Heart left ventricle (tissue), 16 donors: ENCODE data around the gene HOXC11. TPM values are rescaled to one million over a fixed set of nuclear protein-coding genes. Genes with fewer than 3 reads are reported as not detected.

ENCODE experiments used
- ATAC-seq, 4 donors: fragments of 200-7000 bp; cut with Tn5 transposase; one replicate each; pipeline ENCODE4 v1.9.1; 2020 to 2022; ENCODE audit warnings: moderate library complexity in 4 of 4, mild to moderate bottlenecking in 3 of 4, moderate number of reproducible peaks in 1 of 4
- DNase-seq, 5 donors: peaks; one replicate each; pipeline ENCODE4 v3.0.0-alpha.2; 2020
- H3K27ac ChIP-seq, 12 donors: fragments of 200-600 bp; sonication (generic) in 4 of 12; one replicate each; pipeline versions ENCODE4 v1.5.0 to v1.8.0; 2016 to 2022; ENCODE audit warnings: mild to moderate bottlenecking in 2 of 12
- H3K27me3 ChIP-seq, 9 donors: fragments of 200-600 bp; sonication (generic) in 2 of 9; one replicate each; pipeline versions ENCODE4 v1.5.1 to v1.8.0; 2016 to 2022; ENCODE audit warnings: mild to moderate bottlenecking in 3 of 9
- H3K36me3 ChIP-seq, 9 donors: fragments of 200-600 bp; sonication (generic) in 2 of 9; one replicate each; pipeline versions ENCODE4 v1.5.0 to v1.8.0; 2018 to 2022; ENCODE audit warnings: mild to moderate bottlenecking in 2 of 9
- H3K4me1 ChIP-seq, 12 donors: fragments of 200-600 bp; sonication (generic) in 4 of 12; one replicate each; pipeline versions ENCODE4 v1.5.0 to v1.8.0; 2016 to 2022; ENCODE audit warnings: mild to moderate bottlenecking in 3 of 12
- H3K4me3 ChIP-seq, 12 donors: fragments of 200-600 bp; sonication (generic) in 4 of 12; one replicate each; pipeline versions ENCODE4 v1.5.0 to v1.8.0; 2017 to 2022; ENCODE audit warnings: mild to moderate bottlenecking in 9 of 12, moderate library complexity in 4 of 12
- H3K9me3 ChIP-seq, 12 donors: fragments of 200-600 bp; sonication (generic) in 4 of 12; one replicate each; pipeline versions ENCODE4 v1.5.0 to v1.8.0; 2016 to 2022; ENCODE audit warnings: mild to moderate bottlenecking in 1 of 12
- POLR2A ChIP-seq, 2 donors: fragments of 450-650 bp; IDR thresholded peaks; one replicate each; pipeline ENCODE4 v1.6.1; 2017; ENCODE audit warnings: antibody characterized with exemption in 2 of 2, mild to moderate bottlenecking in 2 of 2, moderate library complexity in 2 of 2
- WGBS, 4 donors: extraction: QIAGEN DNeasy Blood & Tissue Kit in 2 of 4; methylation state at CpG; one replicate each; pipeline versions ENCODE4 v1.1.5 to v1.1.7; 2013 to 2018; 5-methylcytosine and 5-hydroxymethylcytosine counted together
- intact Hi-C, 10 donors: fragments of 100-400 bp; cut with DNase I; formaldehyde crosslinking; loops; one replicate each; pipeline versions ENCODE4 v1.11.1 to v1.14.2; 2022
- polyA plus RNA-seq, 2 donors: library from polyadenylated mRNA; stranded (reverse); fragments of 200-250 nt; gene quantifications; one replicate each; pipeline ENCODE4 v1.2.3, GENCODE V29; 2013
- total RNA-seq, 9 donors: library from RNA; depleted of rRNA in 2 of 9; stranded (reverse); fragments of >200 nt in 2 of 9; fragmentation: NEBNext Ultra II Directional in 3 of 9; extraction: Animal tissue kit (Norgen Biotek cat#: 25700) in 3 of 9; gene quantifications; one replicate each; pipeline versions ENCODE4 v1.1.0 to v1.2.4, GENCODE V29; 2016 to 2023
- TF ChIP-seq, protein P1 (sequence below), 12 donors: fragments of 200-600 bp; sonication (generic) in 4 of 12; IDR thresholded peaks; one replicate each; pipeline versions ENCODE4 v1.5.0 to v1.8.0; 2018 to 2022; ENCODE audit warnings: antibody characterized with exemption in 12 of 12, mild to moderate bottlenecking in 5 of 12
- donor health status: ischemic (EF 13 %, LVEDD 7.1; RV severe dilation, severe dysfunction).
- donor health status: healthy with polysubstance abuse.
- donor health status: DM: no; HTN: yes; CAD: no.
- donor health status: DM: no; HTN: no; CAD: no.
- donor health status: ischemic (EF 25% LVEDD 6.9; RV normal size, moderate dysfunction).
- donor health status: ischemic (EF 25% LVEDD 5.7; RV mildly dilated, moderate dysfunction).
- donor health status: healthy.
- donor health status: DM: yes; HTN: yes; CAD: no.
- donor health status: ischemic (EF 35%, LVEDD 5.7; RV mildly dilated, moderate dysfunction).
- donor health status: nonischemic (EF 11% LVEDD 7.7; RV severe dilation, severe dysfunction).
- donor health status: DM: yes; HTN: yes; CAD: no.
- donor health status: PGD.
- donor health status: ischemic (EF 29% LVEDD 5.4; RV normal size, mild dysfunction).
- donor health status: nonischemic (EF 23%, LVEDD 6.1; RV moderate dilation, normal function).

HOXC11 gene
- total and polyA plus RNA-seq, 11 donors: not detected

DNA sequence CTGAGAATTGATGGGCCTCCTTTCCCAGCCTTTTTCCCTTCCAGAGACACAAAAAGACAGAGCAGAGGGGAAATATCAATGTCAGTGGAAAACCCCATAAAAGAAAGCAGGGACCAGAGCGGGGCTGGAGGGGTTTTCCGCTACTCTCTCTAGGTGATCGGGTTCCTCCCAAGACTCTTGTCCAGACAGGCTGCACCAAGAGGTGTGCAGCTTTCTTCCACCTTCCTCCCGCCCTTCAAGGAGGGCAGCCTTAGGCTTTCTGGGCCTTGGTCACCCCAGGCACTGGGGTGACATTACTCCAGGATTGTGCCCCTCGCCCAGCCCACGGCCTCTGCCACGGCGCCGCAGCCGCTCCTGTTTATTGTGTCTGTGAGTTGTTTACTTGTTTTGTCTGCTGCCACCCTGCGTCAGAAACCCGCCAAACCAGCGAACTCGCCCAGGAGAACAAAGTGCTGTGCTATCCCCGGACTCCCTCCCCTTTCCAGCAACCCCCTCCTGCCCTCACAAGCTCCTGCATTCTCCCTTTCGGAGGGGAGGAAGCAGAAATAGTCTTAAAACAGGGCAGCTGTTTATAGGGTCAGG, 48.6 kb downstream of the HOXC11 start:
- no peak overlapping the region for H3K27ac ChIP-seq
- DNase-seq (no peak), ATAC-seq (no peak)
- no peak overlapping the region for H3K4me3 ChIP-seq
- no peaks in the 10 kb centered on the region for H3K36me3 ChIP-seq
- H3K27me3 ChIP-seq: peaks cover 27 to 98% (median 77%) of the 10 kb centered on the region in 9 donors
- H3K4me1 ChIP-seq: peaks cover 0 to 41% (median 21%) of the 10 kb centered on the region in 12 donors
- TF ChIP-seq, protein P1, sequence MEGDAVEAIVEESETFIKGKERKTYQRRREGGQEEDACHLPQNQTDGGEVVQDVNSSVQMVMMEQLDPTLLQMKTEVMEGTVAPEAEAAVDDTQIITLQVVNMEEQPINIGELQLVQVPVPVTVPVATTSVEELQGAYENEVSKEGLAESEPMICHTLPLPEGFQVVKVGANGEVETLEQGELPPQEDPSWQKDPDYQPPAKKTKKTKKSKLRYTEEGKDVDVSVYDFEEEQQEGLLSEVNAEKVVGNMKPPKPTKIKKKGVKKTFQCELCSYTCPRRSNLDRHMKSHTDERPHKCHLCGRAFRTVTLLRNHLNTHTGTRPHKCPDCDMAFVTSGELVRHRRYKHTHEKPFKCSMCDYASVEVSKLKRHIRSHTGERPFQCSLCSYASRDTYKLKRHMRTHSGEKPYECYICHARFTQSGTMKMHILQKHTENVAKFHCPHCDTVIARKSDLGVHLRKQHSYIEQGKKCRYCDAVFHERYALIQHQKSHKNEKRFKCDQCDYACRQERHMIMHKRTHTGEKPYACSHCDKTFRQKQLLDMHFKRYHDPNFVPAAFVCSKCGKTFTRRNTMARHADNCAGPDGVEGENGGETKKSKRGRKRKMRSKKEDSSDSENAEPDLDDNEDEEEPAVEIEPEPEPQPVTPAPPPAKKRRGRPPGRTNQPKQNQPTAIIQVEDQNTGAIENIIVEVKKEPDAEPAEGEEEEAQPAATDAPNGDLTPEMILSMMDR (IDR thresholded peaks at IDR 0.05): no peak
- no peak for TF ChIP-seq POLR2A (IDR thresholded peaks at IDR 0.05)
- 53 to 75% (median 59%) methylated on average over 11 to 16 of the region's 16 CpGs for WGBS, 4 donors
- intact Hi-C loops: no loop called here
- no peaks in the 10 kb centered on the region for H3K9me3 ChIP-seq

DNA sequence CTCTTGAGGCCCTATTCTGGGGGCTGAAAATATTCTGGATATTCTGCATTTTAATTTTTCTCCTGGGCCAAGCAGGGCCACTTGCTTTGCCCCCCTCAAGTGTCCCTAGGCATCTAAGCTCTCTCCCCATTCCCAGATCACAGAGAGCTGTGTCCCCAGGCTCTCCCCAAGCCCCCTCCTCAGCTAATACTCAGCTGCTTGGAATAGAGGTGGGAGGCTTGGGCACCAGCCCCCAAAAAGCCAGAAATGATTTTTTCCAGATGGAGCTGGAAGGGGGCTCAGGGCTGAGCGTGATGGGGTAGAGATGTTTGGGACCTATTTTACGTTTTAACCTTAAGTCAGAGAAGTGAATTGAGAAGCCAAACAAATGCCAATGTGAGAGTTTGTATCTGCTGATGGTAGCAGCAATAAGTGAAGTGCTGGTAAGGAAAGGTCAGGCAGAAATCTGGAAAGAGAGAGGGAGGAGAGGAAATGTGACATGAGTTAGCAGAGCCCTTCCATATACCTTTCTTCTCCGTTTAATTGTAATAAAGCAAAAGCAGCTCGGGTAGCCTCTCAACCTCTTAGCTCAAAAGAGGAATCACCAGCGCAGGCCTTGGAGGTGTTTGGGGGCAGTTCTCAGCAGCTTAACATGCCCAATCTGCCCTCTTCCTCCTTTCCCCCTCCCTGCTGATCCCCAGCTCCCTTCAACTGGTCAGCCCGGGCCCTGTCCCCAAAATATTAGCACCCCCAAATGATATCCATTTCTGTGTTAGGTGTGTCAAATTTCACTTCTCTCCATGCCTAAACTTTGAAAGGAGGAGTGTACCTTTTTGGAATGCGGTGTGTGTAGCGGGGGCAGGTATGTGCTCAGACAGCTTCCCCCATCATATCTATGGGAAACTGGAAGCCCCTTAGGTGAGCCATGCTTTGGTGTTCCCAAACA, 50.3 kb downstream of the HOXC11 start:
- peaks cover 29 to 98% (median 77%) of the 10 kb centered on the region in 9 donors for H3K27me3 ChIP-seq
- DNase-seq: no peak
- TF ChIP-seq, protein P1 (IDR thresholded peaks at IDR 0.05): no peak
- TF ChIP-seq POLR2A (IDR thresholded peaks at IDR 0.05): no peak
- H3K4me1 ChIP-seq: peaks cover 0 to 25% (median 9%) of the 10 kb centered on the region in 12 donors
- no peak overlapping the region for H3K4me3 ChIP-seq
- no peak overlapping the region for H3K27ac ChIP-seq
- intact Hi-C loops: no loop called here
- WGBS, 4 donors: 50 to 53% (median 52%) methylated on average over 7 to 8 of the region's 8 CpGs
- no peaks in the 10 kb centered on the region for H3K36me3 ChIP-seq
- ATAC-seq: no peak
- H3K9me3 ChIP-seq: no peaks in the 10 kb centered on the region

DNA sequence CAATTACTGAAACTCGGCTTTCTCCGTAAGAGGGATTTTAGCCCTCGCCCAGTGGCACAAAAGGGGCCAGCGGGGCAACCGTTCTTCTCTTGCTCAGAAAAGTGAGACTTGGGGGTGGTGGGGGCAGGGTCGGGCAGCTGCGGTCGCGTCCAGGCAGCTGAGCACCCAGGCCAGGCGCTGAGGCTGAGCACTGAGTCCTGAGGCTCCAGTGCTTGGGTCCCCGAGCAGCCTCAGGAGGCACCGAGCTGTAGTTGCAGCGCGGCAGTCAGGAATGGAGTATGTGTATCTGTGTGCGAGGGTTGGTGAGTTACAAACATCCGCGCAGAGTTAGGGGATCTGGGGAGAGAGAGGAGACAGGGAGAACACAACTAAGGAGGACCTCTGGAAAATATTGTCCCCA, 51.2 kb downstream of the HOXC11 start:
- WGBS, 4 donors: 36 to 54% (median 47%) methylated on average over 17 of the region's 17 CpGs
- DNase-seq: no peak
- no peak overlapping the region for H3K27ac ChIP-seq
- no peaks in the 10 kb centered on the region for H3K36me3 ChIP-seq
- no peaks in the 10 kb centered on the region for H3K9me3 ChIP-seq
- intact Hi-C loops: no loop called here
- H3K4me1 ChIP-seq: peaks cover 0 to 22% (median 8%) of the 10 kb centered on the region in 12 donors
- H3K4me3 ChIP-seq: no peak overlapping the region
- peaks cover 31 to 100% (median 77%) of the 10 kb centered on the region in 9 donors for H3K27me3 ChIP-seq
- no peak for TF ChIP-seq POLR2A (IDR thresholded peaks at IDR 0.05)
- TF ChIP-seq, protein P1 (IDR thresholded peaks at IDR 0.05): no peak
- no peak for ATAC-seq

DNA sequence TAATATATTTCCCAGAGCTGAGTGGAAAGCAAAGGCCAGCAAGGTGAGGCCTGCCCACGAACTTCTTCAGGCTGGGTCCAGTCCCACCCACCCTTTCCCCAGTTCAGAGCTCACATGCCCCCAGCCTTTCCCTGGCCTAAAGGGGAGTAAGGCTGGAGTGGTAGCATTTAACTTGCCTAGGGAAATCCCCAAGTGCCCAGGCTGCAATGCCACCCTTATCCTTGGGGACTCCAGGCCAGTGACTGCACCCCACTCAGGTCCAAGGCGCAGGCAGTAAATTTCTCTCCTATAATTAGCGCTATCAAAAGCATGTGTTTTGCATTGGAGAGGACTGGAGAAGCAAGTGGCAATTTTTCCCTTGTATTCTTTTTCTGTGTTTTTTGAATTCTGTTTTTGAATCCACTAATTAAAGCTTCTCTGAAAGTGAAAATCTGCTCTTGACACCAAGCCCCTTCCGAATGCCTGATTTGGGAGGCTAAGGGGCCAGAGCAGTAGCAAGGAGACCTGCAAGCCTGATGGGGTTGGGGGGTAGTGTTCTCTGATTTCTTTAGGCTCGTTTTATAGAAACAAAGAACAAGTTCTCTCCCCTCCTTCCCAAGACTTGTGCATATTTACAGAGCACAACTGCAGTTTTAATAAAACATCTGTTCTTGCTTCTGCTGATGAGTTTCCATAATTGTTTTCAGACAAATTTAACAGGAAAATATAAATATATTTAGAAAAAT, 51.8 kb downstream of the HOXC11 start:
- TF ChIP-seq, protein P1 (IDR thresholded peaks at IDR 0.05): no peak
- no peak for TF ChIP-seq POLR2A (IDR thresholded peaks at IDR 0.05)
- DNase-seq (no peak), ATAC-seq (no peak)
- Histone ChIP-seq H3K36me3 (no peaks in the 10 kb centered on the region), H3K4me3 (no peak overlapping the region), H3K4me1 (peaks cover 0 to 15% (median 3%) of the 10 kb centered on the region in 12 donors), H3K27ac (no peak overlapping the region), H3K9me3 (no peaks in the 10 kb centered on the region), H3K27me3 (peaks cover 34 to 99% (median 79%) of the 10 kb centered on the region in 9 donors)
- 43 to 52% (median 47%) methylated on average over 5 of the region's 5 CpGs for WGBS, 4 donors
- intact Hi-C loops: no loop called here
